GM21737 (cell line): ENCODE measurements around the gene ZNF316.
"Not testable (repeated sequence)": the region's sequence is repeated elsewhere in the genome, so short reads cannot be mapped to it uniquely, and the experiment has no call there.

ENCODE experiments used
- ATAC-seq: cut with Tn5 transposase; IDR thresholded peaks from one replicate; pipeline ENCODE4 v1.9.1; 2021; ENCODE audit warnings: mild to moderate bottlenecking, moderate library complexity; ENCODE audit not compliant: unreplicated experiment

ZNF316 gene

GRCh38 chr7:6646465-6646864 lies 9.3 kb downstream of the ZNF316 start:
- no peak for ATAC-seq

GRCh38 chr7:6647080-6647479 lies 10.0 kb downstream of the ZNF316 start:
- ATAC-seq: no peak

GRCh38 chr7:6647541-6647940 lies 10.4 kb downstream of the ZNF316 start:
- ATAC-seq: no peak

- ATAC-seq: no peak
Measured at GRCh38 chr7:6648066-6648814, 11.1 kb downstream of the ZNF316 start.

- ATAC-seq: no peak
Measured at GRCh38 chr7:6648815-6649104, 11.6 kb downstream of the ZNF316 start.

- no peak for ATAC-seq
Measured at GRCh38 chr7:6649241-6649961, 12.3 kb downstream of the ZNF316 start.

- ATAC-seq: no peak
Measured at GRCh38 chr7:6650086-6650485, 13.0 kb downstream of the ZNF316 start.

- ATAC-seq: no peak
Measured at GRCh38 chr7:6650521-6651011, 13.4 kb downstream of the ZNF316 start.

GRCh38 chr7:6651851-6652445 lies 14.8 kb downstream of the ZNF316 start:
- no peak for ATAC-seq

GRCh38 chr7:6652446-6653011 lies 15.4 kb downstream of the ZNF316 start:
- ATAC-seq: no peak

- ATAC-seq: no peak
Measured at GRCh38 chr7:6653071-6654003, 16.2 kb downstream of the ZNF316 start.

- no peak for ATAC-seq
Measured at GRCh38 chr7:6654113-6654841, 17.2 kb downstream of the ZNF316 start.

GRCh38 chr7:6654842-6655610 lies 17.9 kb downstream of the ZNF316 start:
- no peak for ATAC-seq

- no peak for ATAC-seq
Measured at GRCh38 chr7:6655636-6656385, 18.7 kb downstream of the ZNF316 start.

- ATAC-seq: no peak
Measured at GRCh38 chr7:6656413-6656812, 19.3 kb downstream of the ZNF316 start.

- no peak for ATAC-seq
Measured at GRCh38 chr7:6658618-6659345, 21.7 kb downstream of the ZNF316 start.

- ATAC-seq: not testable (repeated sequence)
Measured at GRCh38 chr7:6670851-6671250, 33.7 kb downstream of the ZNF316 start.
